Kasumi-1 (cell line): Measurements from ENCODE around the gene ELOVL7.
A peak's percentile ranks its signal among the peaks of the same experiment; 100 is the strongest.
"Not testable (repeated sequence)": the region's sequence is repeated elsewhere in the genome, so short reads cannot be mapped to it uniquely, and the experiment has no call there.

Experiments used
- DNase-seq, 2 experiments: peaks; one replicate each; lab custom pipeline; 2025; lab: John Stamatoyannopoulos, UW

Gene ELOVL7

DNA sequence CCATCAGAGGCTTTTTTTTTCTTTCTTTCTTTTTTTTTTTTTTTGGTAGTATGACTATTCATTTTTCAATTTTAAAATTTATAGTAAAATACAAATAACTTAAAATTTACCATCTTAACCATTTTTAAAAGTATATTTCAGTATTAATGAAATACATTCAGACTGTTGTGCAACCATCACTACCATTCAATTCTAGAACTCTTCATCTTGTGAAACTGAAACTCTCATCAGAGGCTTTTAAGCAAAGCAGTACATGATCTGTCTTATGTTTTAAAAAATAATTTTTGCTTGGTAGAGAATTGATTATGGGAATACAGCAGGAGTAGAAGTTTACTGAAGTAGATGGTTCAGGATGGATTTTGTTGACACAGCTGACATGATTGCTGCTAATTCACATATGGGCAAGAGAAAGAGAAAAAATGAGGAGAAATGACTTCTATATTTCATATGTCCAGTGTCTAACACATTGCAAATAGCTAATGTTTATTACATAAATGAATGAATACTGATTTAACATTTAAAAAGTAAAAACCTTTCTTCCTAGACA, 13.4 kb downstream of the ELOVL7 start:
- DNase-seq = no peak

DNA sequence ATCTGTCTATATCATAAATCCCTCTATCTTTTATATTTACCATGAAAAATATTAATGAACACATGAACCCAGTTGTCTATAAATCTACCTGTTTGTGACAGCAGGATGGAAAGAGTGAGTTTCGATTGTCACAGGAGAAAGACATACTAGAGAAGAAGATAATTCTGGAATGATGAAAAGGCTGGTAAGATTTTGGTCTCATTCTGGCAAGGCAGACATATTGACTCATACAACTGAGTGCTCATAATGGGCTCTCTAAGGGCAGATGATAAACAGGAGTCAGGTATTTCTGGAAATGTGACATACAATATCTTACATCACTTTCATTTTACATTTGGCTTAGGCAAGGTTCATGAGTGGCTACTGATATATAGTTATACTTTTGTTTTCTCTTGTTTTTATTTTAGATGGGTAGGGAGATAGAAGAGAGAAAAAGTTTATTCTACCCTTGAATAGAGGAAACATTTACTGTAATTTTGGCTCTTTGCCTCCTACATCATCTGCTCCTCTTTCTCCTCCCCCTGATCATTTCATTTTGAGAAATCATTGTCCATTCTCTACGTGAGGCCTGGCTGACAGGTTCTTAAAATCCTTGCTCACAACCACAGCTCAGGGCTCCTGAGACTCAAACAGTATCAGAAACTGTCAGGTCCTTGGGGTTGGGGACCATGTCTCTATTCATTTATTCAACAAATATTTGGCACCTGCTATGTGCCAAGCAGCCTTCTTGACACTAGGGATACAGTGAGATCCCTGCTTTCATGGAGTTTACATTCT, 14.4 kb downstream of the ELOVL7 start:
- DNase-seq = no peak

DNA sequence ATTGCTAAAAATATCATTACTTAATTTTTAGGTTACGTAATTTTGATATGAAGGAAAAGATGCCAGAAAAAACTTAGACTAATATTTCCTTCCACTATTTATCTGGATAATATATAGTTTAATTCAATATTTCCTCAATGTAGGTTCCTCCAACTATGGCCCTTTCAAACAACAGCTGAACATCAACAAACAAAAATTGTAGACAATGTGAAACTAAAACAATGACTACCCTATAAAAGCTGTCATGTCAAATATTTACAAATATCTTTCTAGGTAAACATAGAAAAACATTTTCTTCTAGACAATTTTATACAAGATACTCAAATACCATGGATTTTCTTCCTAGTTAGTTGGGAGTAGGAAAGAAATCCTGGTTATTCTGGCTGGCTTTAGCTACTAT, 16.9 kb downstream of the ELOVL7 start:
- DNase-seq = no peak

DNA sequence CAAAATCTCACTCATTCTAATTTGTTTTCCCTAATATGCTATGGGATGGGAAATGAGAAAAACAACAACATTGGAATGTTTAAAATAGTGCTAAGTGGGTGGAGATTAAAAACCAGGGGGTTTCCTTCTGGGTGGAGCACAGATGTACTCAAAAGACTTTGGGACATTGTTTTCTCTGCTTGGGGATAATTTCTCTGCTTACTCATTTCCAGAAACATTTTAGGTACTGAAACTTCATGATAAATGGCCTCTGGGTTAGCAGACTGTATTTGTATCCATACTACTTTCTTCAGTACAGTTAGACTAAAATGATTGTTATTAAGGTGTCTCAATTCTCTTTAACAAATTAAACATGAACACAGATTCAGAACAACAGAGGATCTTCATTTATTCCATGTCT, 17.4 kb downstream of the ELOVL7 start:
- DNase-seq = no peak

DNA sequence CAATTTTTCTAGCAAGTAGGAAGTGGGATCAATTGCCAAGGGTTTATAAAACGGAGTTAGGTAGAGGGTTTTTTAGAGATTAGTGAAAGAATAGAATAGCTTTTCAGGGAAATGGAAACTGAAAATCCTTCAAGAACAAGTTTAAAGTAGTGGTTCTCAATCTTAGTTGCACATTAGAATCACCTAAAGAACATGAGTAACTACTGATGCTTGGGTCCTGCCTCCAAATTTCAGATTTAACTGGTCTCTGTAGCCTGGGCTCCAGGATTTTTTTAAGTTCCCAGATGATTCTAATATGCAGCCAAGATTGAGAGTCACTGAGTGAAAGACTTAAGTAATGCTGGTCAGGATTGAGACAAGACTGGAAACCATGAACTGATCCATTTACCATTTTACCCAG, 20.5 kb downstream of the ELOVL7 start:
- DNase-seq = no peak

DNA sequence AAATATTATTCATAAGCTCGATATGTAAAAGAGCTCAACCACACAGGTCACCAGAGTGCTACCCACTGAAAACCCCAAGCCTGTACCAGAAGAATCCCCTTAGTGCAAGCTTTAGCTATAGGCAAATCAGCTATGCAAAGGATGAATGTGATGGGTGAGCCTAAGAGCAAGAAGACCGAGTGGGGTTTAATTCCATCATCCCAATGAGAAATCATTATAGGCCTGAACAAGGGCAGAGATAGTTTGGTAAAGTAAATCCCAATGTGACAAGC, 21.8 kb downstream of the ELOVL7 start:
- DNase-seq = no peak

DNA sequence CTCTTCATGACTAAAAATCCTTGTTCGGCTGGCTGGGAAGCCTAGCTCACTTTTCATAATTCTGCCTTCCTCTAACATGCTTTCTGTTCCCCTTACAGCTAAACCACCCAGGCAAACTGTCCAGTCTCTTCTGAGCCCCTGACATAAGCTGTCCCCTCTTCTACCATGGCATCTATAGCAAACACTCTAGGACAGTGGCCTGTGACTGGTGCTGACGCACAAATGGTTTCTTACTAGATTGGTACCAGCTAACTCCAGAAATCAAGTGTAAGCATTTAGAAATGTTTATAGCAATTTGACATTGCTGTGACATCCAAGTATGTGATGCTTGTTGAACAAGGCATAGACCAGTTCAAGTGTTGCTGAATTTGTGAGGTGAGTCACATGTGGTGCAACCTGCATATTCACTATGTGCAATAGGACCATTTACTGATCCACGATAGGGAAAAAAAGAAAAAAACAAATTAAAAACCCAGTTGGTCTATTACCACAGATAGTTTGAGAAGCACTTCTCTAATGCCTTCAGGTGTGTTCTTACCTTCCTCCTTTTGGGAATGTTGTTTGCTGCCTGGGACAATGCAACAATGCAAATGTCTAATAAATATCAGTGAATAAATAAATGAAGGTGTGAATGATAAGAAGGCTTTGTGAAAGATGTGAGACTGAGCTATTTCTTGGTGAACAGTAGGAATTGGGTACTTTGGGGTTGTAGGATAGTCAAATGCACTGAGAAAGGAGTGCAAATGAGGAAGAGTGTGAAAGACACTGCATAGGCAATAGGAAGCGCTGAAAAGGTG, 22.4 kb downstream of the ELOVL7 start:
- DNase-seq = no peak

DNA sequence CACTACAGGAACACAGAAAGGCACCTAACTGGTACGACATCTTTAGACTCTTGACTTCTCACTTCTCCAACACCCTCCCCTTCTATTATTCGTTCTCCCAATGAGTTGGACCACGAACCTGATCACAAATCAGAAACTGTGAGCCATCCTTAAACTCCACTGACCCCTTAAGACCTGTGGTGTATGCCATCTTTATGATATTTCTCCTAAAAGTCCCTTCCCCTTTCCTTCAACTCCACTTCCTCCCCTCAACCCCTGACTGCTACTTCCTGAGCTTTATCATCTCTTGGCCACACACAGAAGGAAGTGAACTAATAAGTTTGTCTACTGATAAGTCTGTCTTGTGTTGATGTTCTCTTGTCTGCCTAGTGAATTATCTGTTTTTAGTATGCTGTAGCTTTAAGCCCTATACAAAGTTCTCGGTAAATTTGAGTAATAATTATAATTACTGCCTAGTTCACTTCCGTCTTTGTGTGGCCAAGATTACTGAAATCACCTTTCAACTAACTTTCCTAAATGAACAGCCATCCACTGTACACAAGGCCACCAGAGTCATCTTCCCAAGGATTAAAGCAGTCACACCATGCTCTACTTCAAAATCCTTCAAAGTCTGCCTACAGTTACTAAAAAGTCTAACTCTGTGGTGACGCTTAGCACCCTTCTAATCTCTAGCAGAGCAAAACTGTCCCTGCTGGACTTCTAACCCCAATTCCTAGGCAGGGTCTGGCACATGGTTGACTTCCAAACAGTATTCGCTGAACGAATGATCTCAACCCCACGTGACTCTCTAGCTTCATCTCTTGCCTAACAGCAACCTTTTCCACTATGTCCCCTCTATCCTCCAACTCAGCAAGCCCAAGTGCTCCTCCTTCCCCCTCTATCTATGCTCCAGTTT, 23.2 kb downstream of the ELOVL7 start:
- peak; percentile 62 for DNase-seq

DNA sequence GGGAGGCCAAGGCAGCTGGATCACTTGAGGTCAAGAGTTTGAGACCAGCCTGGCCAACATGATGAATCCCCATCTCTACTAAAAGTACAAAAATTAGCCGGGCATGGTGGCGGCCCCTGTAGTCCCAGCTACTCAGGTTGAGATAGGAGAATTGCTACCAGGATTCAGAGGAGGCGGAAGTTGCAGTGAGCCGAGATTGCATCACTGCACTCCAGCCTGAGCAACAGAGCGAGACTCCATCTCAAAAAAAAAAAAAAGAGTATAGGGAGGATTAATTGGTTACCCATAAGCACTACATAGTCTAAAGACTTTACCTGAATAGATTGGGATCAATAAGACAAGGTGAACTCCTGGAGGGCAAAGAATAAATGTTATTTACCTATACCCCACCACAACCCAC, 27.9 kb downstream of the ELOVL7 start:
- not testable (repeated sequence) for DNase-seq

DNA sequence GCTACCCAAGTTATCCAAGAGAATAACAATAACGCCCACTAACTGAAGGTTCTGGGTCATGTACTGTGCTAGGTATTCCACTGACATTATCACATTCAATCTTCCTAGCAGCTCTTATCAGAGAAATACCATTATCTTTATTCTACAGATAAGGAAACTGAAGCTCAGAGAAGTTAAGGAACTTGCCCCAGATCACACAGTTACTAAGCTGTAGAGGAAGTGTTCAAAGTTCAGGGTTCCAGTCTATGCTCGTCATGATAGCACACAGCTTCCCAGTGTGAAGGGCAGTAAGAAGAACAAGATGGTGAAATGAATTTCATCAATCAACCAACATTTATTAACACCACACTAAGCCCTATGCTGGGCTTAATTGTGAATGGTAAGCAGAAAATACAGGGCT, 29.6 kb downstream of the ELOVL7 start:
- no peak for DNase-seq

DNA sequence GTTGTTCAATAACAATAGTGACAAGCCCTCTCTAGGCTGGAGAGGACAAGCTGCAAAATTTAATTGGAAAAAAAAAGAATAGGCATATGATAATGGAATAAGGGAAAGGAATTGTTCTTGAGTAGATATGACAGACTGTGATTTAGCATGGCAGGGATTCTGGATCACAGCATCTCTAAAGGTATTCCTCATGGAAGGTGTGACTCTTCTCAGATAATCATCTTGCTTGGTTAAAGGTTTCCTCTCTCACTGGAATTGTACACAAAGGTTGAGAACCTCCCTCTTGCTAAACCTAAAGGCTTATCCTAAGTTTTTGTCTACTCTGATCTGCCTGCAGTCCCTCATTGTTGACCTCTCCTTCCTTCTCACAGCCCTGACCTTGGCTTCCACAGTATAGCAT, 31.6 kb downstream of the ELOVL7 start:
- no peak for DNase-seq

DNA sequence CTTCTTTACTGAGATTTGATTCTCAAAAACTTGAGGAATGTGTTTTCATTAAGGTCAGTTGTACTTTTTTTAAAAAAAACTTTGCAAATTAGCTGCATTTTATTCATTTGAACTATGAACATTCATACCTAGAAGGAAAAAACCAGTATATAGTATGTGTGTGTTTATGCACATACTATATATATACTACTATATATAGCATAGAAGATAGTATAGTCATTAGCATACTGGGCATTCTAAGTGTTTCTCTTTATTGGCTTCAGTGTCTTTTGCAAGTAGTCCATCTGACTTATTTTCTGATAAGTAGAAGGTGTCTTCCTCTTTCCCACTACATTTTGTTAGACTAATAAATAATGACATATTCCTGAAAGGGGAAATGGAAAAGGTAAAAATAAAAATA, 33.0 kb downstream of the ELOVL7 start:
- no peak for DNase-seq

DNA sequence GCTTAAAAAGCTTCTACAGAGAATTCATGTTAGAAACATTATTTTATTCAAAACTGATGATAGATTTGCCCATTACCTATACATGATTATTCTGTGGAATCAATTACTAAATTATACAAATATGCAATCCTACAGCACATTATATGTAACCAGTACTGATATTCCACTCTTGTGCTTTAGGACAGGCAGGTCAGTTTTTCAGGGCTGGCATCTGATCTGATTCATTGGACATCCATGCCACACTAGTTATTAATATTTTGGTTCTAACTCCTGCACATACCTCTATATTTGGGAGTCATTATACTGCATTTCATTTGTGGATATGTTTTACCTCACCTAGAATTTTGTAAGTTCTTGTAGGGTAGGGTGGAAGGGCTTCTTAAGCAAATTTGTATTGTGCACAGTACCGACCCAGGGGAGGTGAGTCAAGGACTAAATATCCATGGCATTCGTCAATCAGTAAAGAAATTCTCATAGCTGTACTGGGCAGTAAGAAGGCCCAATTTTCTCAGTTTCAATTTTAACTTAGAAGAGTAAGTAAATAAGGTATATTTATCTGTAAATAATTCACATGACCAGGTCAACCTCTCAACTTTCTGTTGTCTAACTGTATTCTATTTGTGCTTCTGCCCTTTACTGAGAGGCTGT, 33.5 kb downstream of the ELOVL7 start:
- DNase-seq = no peak

DNA sequence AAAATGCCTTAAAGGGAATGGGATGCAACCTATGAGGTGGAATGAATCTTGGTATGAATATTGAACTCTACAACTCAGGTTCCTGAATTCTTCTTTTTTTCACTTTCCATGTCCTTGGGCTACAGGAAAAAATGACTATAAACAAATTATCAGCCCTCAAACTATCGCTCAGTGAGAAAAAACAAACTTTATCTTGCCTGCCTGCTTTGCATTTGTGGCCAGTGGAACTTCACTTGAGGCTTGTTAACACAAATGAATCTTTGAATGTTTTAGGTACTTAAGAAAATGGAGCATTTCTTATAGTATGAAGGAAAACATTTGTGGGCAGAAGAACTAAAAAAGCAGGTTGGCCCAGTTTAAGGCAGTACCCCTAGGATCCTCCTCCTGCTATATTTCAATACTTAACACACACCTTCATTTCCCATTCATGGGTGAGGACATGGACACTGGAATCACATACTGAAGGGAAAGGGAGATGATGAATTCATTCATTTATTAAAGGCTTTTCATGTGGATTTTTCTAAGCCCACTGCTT, 34.1 kb downstream of the ELOVL7 start:
- DNase-seq = no peak

DNA sequence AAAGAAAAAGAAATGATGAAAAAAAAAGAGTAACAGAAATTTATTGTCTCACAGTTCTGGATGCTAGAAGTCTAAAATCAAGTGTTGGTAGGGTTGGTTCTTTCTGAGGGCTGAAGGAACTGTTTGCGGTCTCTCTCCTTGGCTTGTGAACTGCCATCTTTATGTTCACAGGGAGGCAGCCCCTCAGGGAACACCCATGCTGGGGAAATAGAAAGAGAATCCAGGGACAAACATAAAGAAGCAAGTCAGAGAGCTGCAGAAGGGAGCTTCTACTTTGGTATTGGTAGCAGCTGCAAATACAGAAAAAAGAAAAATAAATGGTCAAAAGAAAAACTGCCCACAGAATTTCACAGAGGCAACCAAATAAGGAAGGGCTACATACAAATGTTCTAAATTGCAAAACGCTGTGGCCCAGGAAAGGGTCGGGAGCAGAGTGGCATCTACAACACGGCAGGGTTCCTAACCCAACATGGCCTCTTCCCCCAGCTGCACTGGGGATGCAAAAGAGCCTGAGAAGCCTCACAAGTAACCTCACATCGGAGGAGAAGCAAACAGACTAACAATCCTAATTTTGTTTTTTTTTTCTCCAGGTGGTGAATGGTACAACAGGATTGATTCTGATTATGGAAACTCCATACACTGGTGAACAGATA, 37.4 kb downstream of the ELOVL7 start:
- DNase-seq = no peak

DNA sequence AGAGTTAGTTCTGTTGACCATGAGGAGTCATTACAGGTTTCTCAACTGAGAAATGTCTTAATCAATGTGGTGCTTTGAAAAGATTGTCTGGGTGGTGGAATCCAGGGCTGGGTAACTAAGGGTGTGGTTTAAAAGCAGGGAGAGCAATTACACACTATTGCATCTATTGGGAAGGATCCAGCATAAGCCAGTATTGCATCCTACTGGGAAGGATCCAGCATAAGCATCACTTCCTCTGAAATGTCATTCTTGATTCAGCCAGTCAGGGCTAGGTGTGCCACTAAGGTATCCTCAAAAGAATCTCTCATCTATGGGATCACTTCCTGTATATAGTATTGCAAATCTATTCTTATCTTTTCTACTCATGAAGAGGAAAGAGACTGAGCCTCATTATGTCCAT, 38.6 kb downstream of the ELOVL7 start:
- DNase-seq = no peak

DNA sequence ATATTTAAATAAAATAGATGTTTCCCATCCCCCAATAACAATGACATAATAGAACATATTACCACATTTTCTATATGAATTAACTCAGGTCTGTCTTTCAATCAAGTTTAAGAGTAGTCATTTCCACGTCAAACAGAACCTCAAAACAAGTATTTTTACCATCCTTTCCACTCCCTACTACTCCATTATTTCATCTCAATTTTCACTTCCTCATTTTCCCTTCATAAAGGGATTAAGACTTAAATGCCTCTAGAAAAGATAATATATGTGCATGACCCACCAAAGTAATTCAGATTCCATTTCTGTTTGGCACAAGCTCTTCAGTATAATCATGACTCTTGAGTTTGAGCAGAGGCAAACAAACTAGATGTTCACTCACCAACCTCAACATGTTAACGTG, 40.4 kb downstream of the ELOVL7 start:
- DNase-seq = peak in 1 of 2 experiments; percentile 14

DNA sequence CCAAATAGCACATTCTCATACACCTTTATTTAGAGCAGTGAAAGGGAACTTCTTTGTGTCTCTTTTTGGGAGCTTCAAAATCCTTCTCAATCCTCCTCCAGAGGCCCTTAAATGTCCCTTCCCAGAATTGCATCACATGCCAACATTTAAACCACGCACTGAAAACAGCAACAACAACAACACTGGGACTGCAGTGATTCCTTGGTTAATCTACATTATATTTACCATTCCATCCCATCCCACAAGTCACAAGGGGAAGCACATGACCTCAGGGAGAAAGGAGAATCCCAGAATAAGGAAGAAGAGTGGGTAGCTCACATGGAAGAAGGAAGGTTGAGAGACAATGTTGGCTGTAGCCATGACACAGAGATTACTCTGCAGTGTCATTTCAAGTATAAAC, 41.1 kb downstream of the ELOVL7 start:
- no peak for DNase-seq

DNA sequence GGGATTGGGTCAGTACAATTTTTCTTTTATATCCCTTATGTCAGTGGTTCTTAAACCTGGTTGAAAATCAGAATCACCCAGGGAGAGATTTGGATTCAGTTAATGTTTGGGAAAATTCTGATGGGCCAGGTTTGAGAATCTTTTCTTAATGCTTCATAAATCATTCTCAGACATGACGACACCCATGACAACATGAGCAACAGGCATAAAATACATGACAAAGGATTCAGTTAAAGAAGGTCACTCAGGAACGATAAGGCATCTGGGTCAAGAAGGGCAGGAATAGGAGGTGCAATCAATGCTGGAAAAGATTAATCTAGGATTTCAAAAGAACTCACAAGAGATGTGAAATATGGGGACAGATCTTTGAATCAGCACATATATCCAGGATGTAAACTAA, 41.8 kb downstream of the ELOVL7 start:
- no peak for DNase-seq

DNA sequence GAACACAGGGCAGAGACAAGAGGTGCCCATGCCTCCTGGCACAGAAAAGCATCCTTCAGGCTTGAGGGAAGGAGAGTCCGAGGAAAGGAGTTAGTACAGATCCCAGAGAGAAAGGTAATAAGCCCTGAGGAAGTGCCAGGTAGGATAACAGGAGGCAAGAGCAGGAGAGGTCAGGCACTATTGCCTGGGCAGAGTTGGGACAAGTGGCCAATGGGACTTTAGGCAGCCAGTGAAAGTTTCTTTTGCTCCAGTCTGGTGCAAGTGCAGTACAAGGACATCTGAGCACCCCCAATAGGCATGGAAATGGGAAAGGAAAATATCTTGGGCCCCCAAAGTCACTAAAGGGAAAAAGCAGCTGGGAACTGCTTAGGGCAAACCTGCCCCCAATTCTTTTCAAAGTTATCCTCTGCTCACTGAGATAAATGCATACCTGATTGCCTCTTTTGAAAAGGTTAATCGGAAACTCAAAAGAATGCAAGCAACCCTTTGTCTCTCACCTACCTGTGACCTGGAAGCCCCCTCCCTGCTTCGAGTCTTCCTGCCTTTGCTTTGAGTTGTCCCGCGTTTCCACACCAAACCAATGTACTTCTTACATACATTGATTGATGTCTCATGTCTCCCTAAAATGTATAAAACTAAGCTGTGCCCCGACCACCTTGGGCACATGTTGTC, 46.5 kb downstream of the ELOVL7 start:
- no peak for DNase-seq
